Right hindlimb (tissue), 1 donor: ENCODE data around the gene GFRA1.

Source experiments
- DNase-seq: peaks from one replicate; pipeline ENCODE4 v3.0.0-alpha.2; 2018

The GFRA1 gene

GRCh38 chr10:116121640-116122525 lies 151.1 kb downstream of the GFRA1 start:
- no peak for DNase-seq

- DNase-seq: no peak
Observed at GRCh38 chr10:116120688-116121455, 152.1 kb downstream of the GFRA1 start.

GRCh38 chr10:116118847-116119246 lies 154.2 kb downstream of the GFRA1 start:
- no peak for DNase-seq

GRCh38 chr10:116115797-116116196 lies 157.2 kb downstream of the GFRA1 start:
- no peak for DNase-seq

- DNase-seq: no peak
Observed at GRCh38 chr10:116115036-116115641, 157.9 kb downstream of the GFRA1 start.

GRCh38 chr10:116113721-116114501 lies 159.1 kb downstream of the GFRA1 start:
- DNase-seq: no peak

GRCh38 chr10:116112232-116113231 lies 160.5 kb downstream of the GFRA1 start:
- no peak for DNase-seq

GRCh38 chr10:116111483-116112095 lies 161.4 kb downstream of the GFRA1 start:
- DNase-seq: no peak

- no peak for DNase-seq
Observed at GRCh38 chr10:116110736-116111135, 162.3 kb downstream of the GFRA1 start.

- no peak for DNase-seq
Observed at GRCh38 chr10:116109881-116110280, 163.1 kb downstream of the GFRA1 start.

- no peak for DNase-seq
Observed at GRCh38 chr10:116109481-116109880, 163.5 kb downstream of the GFRA1 start.

- DNase-seq: no peak
Observed at GRCh38 chr10:116108095-116108494, 164.9 kb downstream of the GFRA1 start.

GRCh38 chr10:116106611-116107010 lies 166.4 kb downstream of the GFRA1 start:
- DNase-seq: no peak

- DNase-seq: no peak
Observed at GRCh38 chr10:116105264-116105663, 167.7 kb downstream of the GFRA1 start.

GRCh38 chr10:116104210-116104932 lies 168.6 kb downstream of the GFRA1 start:
- DNase-seq: no peak

- DNase-seq: no peak
Observed at GRCh38 chr10:116103668-116104067, 169.3 kb downstream of the GFRA1 start.

- DNase-seq: no peak
Observed at GRCh38 chr10:116101616-116102315, 171.2 kb downstream of the GFRA1 start.

GRCh38 chr10:116100984-116101383 lies 172.0 kb downstream of the GFRA1 start:
- no peak for DNase-seq

- no peak for DNase-seq
Observed at GRCh38 chr10:116099023-116099420, 174.0 kb downstream of the GFRA1 start.
